ENCODE data around the gene RANGAP1.

RANGAP1 gene

DNA sequence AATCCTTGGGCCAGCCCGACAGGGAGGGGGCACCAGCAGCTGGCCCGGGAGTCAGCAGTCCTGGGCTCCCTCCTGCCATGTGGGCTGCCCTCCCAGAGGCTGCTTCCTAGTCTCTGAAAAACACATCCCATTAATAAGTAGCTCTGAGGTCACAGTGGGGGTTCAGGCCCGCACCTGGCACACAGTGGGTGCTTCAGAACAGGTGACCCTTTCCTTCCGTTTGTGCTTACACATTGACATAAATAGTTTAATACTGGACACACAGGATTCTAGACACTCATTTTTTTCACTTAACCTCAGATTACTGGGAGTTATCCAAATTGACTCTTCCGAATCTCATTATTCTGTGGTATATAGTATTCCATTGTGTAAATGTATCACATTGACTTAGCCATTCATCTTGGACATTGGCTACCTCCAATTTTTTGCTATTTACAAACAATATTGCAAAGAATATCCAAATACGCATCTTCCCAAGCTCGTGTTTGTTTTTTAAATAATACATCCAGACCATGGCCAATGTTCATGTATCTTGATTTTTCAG lies 44.8 kb downstream of the RANGAP1 start:
- in situ Hi-C loops (cut with MboI; ENCODE audit: low sequenced_read_pairs) = no loop called here
- H3K4me3 ChIP-seq = no peak overlapping the region
- no peak for DNase-seq (ENCODE audit: low spot score in 2 of 2)
- H3K36me3 ChIP-seq (replicated peaks) = peaks cover 12% of the 10 kb centered on the region
- no peaks in the 10 kb centered on the region; the same call in 1 of the 2 replicates for H3K4me1 ChIP-seq
- H3K9me3 ChIP-seq = no peaks in the 10 kb centered on the region
- no peaks in the 10 kb centered on the region for H3K27me3 ChIP-seq (ENCODE audit: low read depth)

DNA sequence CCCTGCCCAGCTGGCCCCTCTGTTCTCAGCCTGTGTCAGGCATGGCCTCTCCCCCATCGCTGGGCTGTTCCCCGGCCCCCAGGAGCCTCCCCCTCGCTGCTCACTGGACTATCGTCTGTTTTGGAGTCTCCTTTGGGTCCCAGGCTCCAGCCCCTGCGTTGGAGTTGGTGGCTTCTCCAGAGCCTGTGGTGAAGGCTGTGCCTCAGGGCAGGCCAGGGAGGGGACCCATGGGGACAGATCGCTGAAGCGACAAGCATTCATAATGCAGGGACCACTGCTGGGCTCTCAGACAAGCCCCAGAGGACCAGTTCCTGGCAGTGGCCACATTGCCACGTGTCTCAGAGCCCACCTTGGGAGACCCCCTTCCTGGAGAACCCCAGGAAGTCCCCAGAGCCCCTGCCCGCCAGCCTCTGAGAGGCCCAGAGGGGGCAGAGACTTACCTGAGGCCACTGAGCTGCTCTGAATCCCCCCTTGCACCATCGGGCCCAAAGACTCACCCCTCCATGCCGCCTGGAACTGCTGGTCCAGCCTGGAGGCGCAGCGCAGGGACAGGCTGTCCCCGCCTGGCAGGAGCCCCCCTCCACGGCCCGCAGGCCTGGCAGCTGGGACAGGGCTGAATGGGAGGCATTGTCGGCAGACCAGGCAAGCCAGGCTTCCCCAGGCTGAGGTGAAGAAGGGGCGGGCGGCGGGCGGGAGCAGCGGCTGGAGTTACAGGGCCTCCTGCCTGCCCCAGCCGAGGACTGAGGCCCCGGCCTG lies 45.4 kb downstream of the RANGAP1 start, which contains the start of gene CHADL:
CHADL (minus strand) TSS at position 555 of the 756 bp plus-strand sequence; CDS start at position 505, 50 bp downstream.
- in situ Hi-C loops (cut with MboI; ENCODE audit: low sequenced_read_pairs) = no loop called here

DNA sequence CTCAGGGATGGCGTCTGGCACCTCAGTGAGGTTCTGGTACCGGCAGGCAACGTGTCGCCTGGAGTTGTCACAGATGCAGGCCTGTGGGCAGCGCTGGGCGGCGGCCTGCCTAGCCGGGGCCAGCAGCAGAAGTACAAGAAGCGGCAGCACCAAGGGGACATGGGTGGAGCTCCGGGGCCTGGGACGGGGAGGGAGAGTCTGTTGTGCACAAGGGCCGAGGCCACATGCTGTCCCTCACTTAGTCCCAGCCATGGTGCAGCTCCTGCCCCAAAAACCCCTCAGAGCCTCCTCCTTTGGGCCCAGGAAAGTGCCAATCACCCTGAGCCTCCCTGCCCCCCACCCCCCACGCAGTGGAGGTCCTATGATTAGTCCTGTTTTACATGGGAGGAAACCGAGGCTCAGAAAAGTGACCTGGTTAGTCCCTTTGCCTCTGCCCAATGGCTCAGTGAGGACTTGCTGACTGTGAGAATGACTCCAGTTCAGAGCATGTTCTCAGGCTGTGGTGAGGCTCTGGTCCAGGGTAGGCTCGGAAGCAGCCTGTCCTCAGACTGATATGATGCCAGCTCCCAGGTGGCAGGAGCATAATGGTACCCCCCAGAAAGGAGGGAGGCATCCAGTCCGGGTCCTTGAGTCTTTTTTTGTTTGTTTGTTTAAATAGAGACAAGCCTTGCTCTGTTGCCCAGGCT lies 46.4 kb downstream of the RANGAP1 start:
- Histone ChIP-seq H3K27me3 (ENCODE audit: low read depth) (no peaks in the 10 kb centered on the region), H3K9me3 (no peaks in the 10 kb centered on the region), H3K36me3 (replicated peaks) (no peaks in the 10 kb centered on the region), H3K4me1 (peaks cover 3% of the 10 kb centered on the region), H3K4me3 (no peak overlapping the region)
- in situ Hi-C loops (cut with MboI; ENCODE audit: low sequenced_read_pairs) = no loop called here
- DNase-seq (ENCODE audit: low spot score in 2 of 2) = no peak

More for the DNA sequence above, 45.4 kb downstream of the RANGAP1 start, which contains the start of gene CHADL:
- H3K27me3 ChIP-seq (ENCODE audit: low read depth) = no peaks in the 10 kb centered on the region
- no peak for DNase-seq (ENCODE audit: low spot score in 2 of 2)
- H3K4me3 ChIP-seq = no peak within 1 kb of the TSS
- no peaks in the 10 kb centered on the region for H3K9me3 ChIP-seq
- peaks cover 3% of the 10 kb centered on the region for H3K4me1 ChIP-seq
- peaks cover 5% of the 10 kb centered on the region for H3K36me3 ChIP-seq (replicated peaks)

GRCh38 chr22:41238570-41239442 lies 47.2 kb downstream of the RANGAP1 start:
- no peaks in the 10 kb centered on the region for H3K27me3 ChIP-seq (ENCODE audit: low read depth)
- peaks cover 3% of the 10 kb centered on the region for H3K4me1 ChIP-seq
- no peak for DNase-seq (ENCODE audit: low spot score in 2 of 2)
- no peaks in the 10 kb centered on the region for H3K9me3 ChIP-seq
- H3K4me3 ChIP-seq = no peak overlapping the region
- in situ Hi-C loops (cut with MboI; ENCODE audit: low sequenced_read_pairs) = no loop called here
- H3K36me3 ChIP-seq (replicated peaks) = no peaks in the 10 kb centered on the region

GRCh38 chr22:41237707-41238569 lies 48.0 kb downstream of the RANGAP1 start:
- no peak overlapping the region for H3K4me3 ChIP-seq
- in situ Hi-C loops (cut with MboI; ENCODE audit: low sequenced_read_pairs) = no loop called here
- peak; percentile 27 to 74 for DNase-seq (ENCODE audit: low spot score in 2 of 2)
- H3K4me1 ChIP-seq = peaks cover 3% of the 10 kb centered on the region
- no peaks in the 10 kb centered on the region for H3K36me3 ChIP-seq (replicated peaks)
- no peaks in the 10 kb centered on the region for H3K9me3 ChIP-seq
- no peaks in the 10 kb centered on the region for H3K27me3 ChIP-seq (ENCODE audit: low read depth)

GRCh38 chr22:41237036-41237706 lies 48.8 kb downstream of the RANGAP1 start:
- in situ Hi-C loops (cut with MboI; ENCODE audit: low sequenced_read_pairs) = no loop called here
- Histone ChIP-seq H3K4me3 (no peak overlapping the region), H3K9me3 (no peaks in the 10 kb centered on the region), H3K27me3 (ENCODE audit: low read depth) (no peaks in the 10 kb centered on the region), H3K4me1 (peaks cover 3% of the 10 kb centered on the region), H3K36me3 (replicated peaks) (no peaks in the 10 kb centered on the region)
- no peak for DNase-seq (ENCODE audit: low spot score in 2 of 2)

GRCh38 chr22:41234815-41235695 lies 50.9 kb downstream of the RANGAP1 start:
- no peak for DNase-seq (ENCODE audit: low spot score in 2 of 2)
- H3K9me3 ChIP-seq = no peaks in the 10 kb centered on the region
- H3K4me1 ChIP-seq = peaks cover 3% of the 10 kb centered on the region
- H3K27me3 ChIP-seq (ENCODE audit: low read depth) = no peaks in the 10 kb centered on the region
- H3K36me3 ChIP-seq (replicated peaks) = peaks cover 5% of the 10 kb centered on the region
- in situ Hi-C loops (cut with MboI; ENCODE audit: low sequenced_read_pairs) = no loop called here
- no peak overlapping the region for H3K4me3 ChIP-seq

- H3K27me3 ChIP-seq (ENCODE audit: low read depth) = no peaks in the 10 kb centered on the region
- peaks cover 3% of the 10 kb centered on the region; the same call in 1 of the 2 replicates for H3K4me1 ChIP-seq
- in situ Hi-C loops (cut with MboI; ENCODE audit: low sequenced_read_pairs) = no loop called here
- DNase-seq (ENCODE audit: low spot score in 2 of 2) = no peak
- peaks cover 16% of the 10 kb centered on the region for H3K36me3 ChIP-seq (replicated peaks)
- no peak overlapping the region for H3K4me3 ChIP-seq
- H3K9me3 ChIP-seq = no peaks in the 10 kb centered on the region
Measured at GRCh38 chr22:41231369-41231768, 54.6 kb downstream of the RANGAP1 start.

GRCh38 chr22:41230401-41230785 lies 55.6 kb downstream of the RANGAP1 start:
- in situ Hi-C loops (cut with MboI; ENCODE audit: low sequenced_read_pairs) = no loop called here
- Histone ChIP-seq H3K9me3 (no peaks in the 10 kb centered on the region), H3K36me3 (replicated peaks) (peaks cover 26% of the 10 kb centered on the region), H3K27me3 (ENCODE audit: low read depth) (no peaks in the 10 kb centered on the region), H3K4me1 (no peaks in the 10 kb centered on the region), H3K4me3 (no peak overlapping the region)
- no peak for DNase-seq (ENCODE audit: low spot score in 2 of 2)

DNA sequence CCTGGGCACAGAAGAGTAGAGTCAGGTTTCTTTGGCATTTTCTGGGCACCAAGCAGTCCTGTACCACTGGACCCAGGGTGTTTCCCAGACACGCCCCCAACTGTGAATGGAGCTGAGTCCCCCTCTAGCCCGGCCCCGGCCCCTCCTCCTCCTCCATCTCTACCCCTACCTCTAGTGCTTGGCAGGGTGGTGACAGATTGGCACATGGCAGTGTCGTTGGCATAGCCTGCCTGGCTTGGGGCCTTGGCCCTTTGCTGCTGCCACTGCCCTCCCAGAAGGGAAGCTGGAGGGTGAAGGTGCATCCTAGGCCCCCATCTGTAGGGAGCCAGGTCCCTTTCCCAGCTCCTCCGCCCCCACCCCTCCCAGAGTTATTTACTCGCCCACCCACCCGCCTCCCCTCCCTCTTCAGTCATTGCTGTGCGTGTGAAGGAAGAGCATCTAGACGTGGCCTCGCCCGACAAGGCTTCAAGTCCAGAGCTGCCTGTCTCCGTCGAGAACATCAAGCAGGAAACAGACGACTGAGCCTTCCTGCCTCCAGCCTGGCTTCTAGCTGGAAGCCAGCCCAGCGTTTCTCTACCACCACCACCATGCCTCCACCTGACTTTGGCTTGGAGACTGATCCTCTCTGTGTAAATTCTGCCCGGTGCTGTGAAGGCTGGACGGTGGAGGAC lies 56.1 kb downstream of the RANGAP1 start:
- no peaks in the 10 kb centered on the region for H3K9me3 ChIP-seq
- no peaks in the 10 kb centered on the region for H3K27me3 ChIP-seq (ENCODE audit: low read depth)
- no peak for DNase-seq (ENCODE audit: low spot score in 2 of 2)
- no peak overlapping the region for H3K4me3 ChIP-seq
- peaks cover 31% of the 10 kb centered on the region for H3K36me3 ChIP-seq (replicated peaks)
- H3K4me1 ChIP-seq = no peaks in the 10 kb centered on the region
- in situ Hi-C loops (cut with MboI; ENCODE audit: low sequenced_read_pairs) = no loop called here

GRCh38 chr22:41229215-41229614 lies 56.8 kb downstream of the RANGAP1 start:
- DNase-seq (ENCODE audit: low spot score in 2 of 2) = no peak
- Histone ChIP-seq H3K4me3 (no peak overlapping the region), H3K27me3 (ENCODE audit: low read depth) (no peaks in the 10 kb centered on the region), H3K9me3 (no peaks in the 10 kb centered on the region), H3K36me3 (replicated peaks) (peaks cover 37% of the 10 kb centered on the region), H3K4me1 (no peaks in the 10 kb centered on the region)
- in situ Hi-C loops (cut with MboI; ENCODE audit: low sequenced_read_pairs) = no loop called here

All from HAP-1 (cell line).